ENCODE data around the gene POP4. TPM values are rescaled to one million over a fixed set of nuclear protein-coding genes. Genes with fewer than 3 reads are reported as not detected.

The POP4 gene
- total and polyA plus RNA-seq, 2 of the 4 experiments (the other 2 are of a cell fraction): 65.1 to 87.2 TPM

GRCh38 chr19:29645911-29646310 lies 39.8 kb downstream of the POP4 start:
- no peak overlapping the region for H3K23ac ChIP-seq (ENCODE audit: low read depth, low read length)
- H3K9me1 ChIP-seq (ENCODE audit: insufficient read depth, low read length): no peaks in the 10 kb centered on the region
- no peak overlapping the region for H3K18ac ChIP-seq (ENCODE audit: low read depth, low read length)
- no peak overlapping the region for H2BK5ac ChIP-seq (ENCODE audit: low read depth, low read length, poor library complexity, severe bottlenecking)
- dilution Hi-C loops (cut with HindIII; ENCODE audit: low sequenced_read_pairs, unreplicated experiment) (no loop called here), intact Hi-C loops (cut with micrococcal nuclease) (no loop called here), in situ Hi-C loops (cut with MboI; ENCODE audit: low sequenced_read_pairs) (no loop called here)
- H2BK15ac ChIP-seq (ENCODE audit: low read depth, low read length): no peak overlapping the region
- H3K9ac ChIP-seq (ENCODE audit: low read depth, low read length): no peak overlapping the region
- H2AFZ ChIP-seq (replicated peaks; ENCODE audit: low read length, poor library complexity): peak overlapping the region; percentile 75
- no peak overlapping the region for H2AK5ac ChIP-seq (ENCODE audit: low read depth, low read length)
- peaks cover 8% of the 10 kb centered on the region for H3K27me3 ChIP-seq (ENCODE audit: control insufficient read depth, insufficient read depth, low read length)
- no TSS peak for BruUV-seq (replicated peaks)
- no peak overlapping the region for H3K14ac ChIP-seq (replicated peaks; ENCODE audit: low read depth, low read length)
- H3K4me3 ChIP-seq (ENCODE audit: insufficient read depth, low read depth, low read length): no peak overlapping the region
- no peaks in the 10 kb centered on the region for H4K20me1 ChIP-seq (ENCODE audit: insufficient read depth, low read length)
- H3K4me1 ChIP-seq (ENCODE audit: control insufficient read depth, insufficient read depth, low read length): no peaks in the 10 kb centered on the region; the same call in 1 of the 2 replicates
- H2AK9ac ChIP-seq (replicated peaks; ENCODE audit: low read depth, low read length, poor library complexity): no peak overlapping the region
- H3K4me2 ChIP-seq (ENCODE audit: low read depth, low read length): peak overlapping the region; percentile 28
- H4K5ac ChIP-seq (ENCODE audit: low read depth, low read length): no peak overlapping the region
- TF ChIP-seq NFE2L2 (IDR thresholded peaks at IDR 0.05; ENCODE audit: low read depth, low read length): no peak
- TF ChIP-seq ELK1 (IDR thresholded peaks at IDR 0.05; ENCODE audit: borderline replicate concordance, low read depth, low read length): no peak
- TF ChIP-seq SMC3 (IDR thresholded peaks at IDR 0.05; ENCODE audit: low read depth, low read length): no peak
- TF ChIP-seq RFX5 (IDR thresholded peaks at IDR 0.05; ENCODE audit: low read depth, low read length): no peak
- TF ChIP-seq CEBPB (IDR thresholded peaks at IDR 0.05; ENCODE audit: low read depth, low read length): no peak; the same call in 1 of the 2 replicates
- no peak overlapping the region for H3K27ac ChIP-seq (ENCODE audit: insufficient read depth, low read length)
- peak; percentile 34 for DNase-seq
- WGBS, 2 experiments (ENCODE audit: extremely low coverage in 2 of 2, insufficient read length in 1 of 2): 4% methylated on average over 7 of the region's 8 CpGs; no CpG with 5 or more reads in 1 of the 2 experiments
- no peak overlapping the region for H3K56ac ChIP-seq (ENCODE audit: extremely low read depth, insufficient read depth, low read length)
- ATAC-seq (ENCODE audit: low read depth): peak; percentile 46
- CTCF ChIA-PET: interaction anchor here (1.1 kb wide), 1 partner anchor 35 kb away, joined by 3 read pairs; no protein-coding TSS in a partner anchor
- no peaks in the 10 kb centered on the region for H3K79me1 ChIP-seq (ENCODE audit: low read depth in 1 of 2, low read length in 2 of 2)
- POLR2A ChIA-PET (ENCODE audit: unreplicated experiment): no interaction called here
- H3K4ac ChIP-seq (ENCODE audit: low read depth, low read length): no peak overlapping the region
- no peaks in the 10 kb centered on the region for H3K9me3 ChIP-seq (ENCODE audit: control insufficient read depth, insufficient read depth, low read length)
- no peak overlapping the region for H2BK120ac ChIP-seq (ENCODE audit: low read depth, low read length)
- H4K8ac ChIP-seq (ENCODE audit: low read depth in 2 of 2, low read length in 2 of 2): no peak overlapping the region
- no peak overlapping the region for H2BK20ac ChIP-seq (ENCODE audit: low read depth, low read length)
- H3K36me3 ChIP-seq (ENCODE audit: control insufficient read depth, insufficient read depth, low read length): no peaks in the 10 kb centered on the region
- no peak overlapping the region for H4K91ac ChIP-seq (ENCODE audit: insufficient read depth, low read depth, low read length)
